PFSK-1 (cell line): ENCODE data around the gene HDAC11.

Source experiments
- FOXP2 ChIP-seq: optimal IDR thresholded peaks from 2 replicates; pipeline ENCODE3; 2011; ENCODE audit warnings: borderline replicate concordance, control low read depth, inconsistent platforms; ENCODE audit not compliant: insufficient read depth; ENCODE audit errors: extremely low read length, extremely low read depth
- POLR2AphosphoS5 ChIP-seq: IDR thresholded peaks from 2 replicates; pipeline ENCODE4 v1.6.1; 2012; ENCODE audit warnings: low read depth, mild to moderate bottlenecking, control low read depth, low read length, moderate library complexity
- SIN3A ChIP-seq: IDR thresholded peaks from 2 replicates; pipeline ENCODE4 v1.6.1; 2012; ENCODE audit warnings: mild to moderate bottlenecking, low read length, moderate library complexity, borderline replicate concordance; ENCODE audit not compliant: insufficient read depth
- TAF1 ChIP-seq: IDR thresholded peaks from 2 replicates; pipeline ENCODE4 v1.6.1; 2012; ENCODE audit warnings: low read length, control low read depth, borderline replicate concordance; ENCODE audit not compliant: insufficient read depth
- TF ChIP-seq, protein P1 (sequence below), 2 experiments: IDR thresholded peaks; 2 replicates each; pipeline versions ENCODE4 v1.6.1 to v1.8.0; 2011 to 2012; ENCODE audit warnings: low read depth in 2 of 2, low read length in 2 of 2, control low read depth in 1 of 2, inconsistent platforms in 1 of 2, mild to moderate bottlenecking in 1 of 2, moderate library complexity in 1 of 2; ENCODE audit not compliant: insufficient read depth in 1 of 2

HDAC11 gene

DNA sequence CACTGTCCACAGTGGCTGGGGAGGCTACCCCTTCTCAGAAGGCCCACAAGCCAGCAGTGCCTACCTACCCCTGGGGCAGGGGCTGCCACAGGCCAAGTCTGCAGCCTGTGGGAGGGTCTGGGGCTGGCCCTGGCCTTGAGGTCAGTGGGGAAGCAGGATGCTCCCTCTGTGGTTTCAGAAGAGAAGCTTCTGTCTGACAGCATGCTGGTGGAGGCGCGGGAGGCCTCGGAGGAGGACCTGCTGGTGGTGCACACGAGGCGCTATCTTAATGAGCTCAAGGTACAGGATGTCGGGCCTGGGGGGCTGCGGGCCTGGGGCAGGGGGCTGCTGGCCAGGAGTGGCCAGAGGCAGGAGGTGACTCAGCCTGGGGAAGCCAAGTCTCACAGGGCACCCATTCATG is 3.2 kb downstream of the HDAC11 start:
- TF ChIP-seq, protein P1, sequence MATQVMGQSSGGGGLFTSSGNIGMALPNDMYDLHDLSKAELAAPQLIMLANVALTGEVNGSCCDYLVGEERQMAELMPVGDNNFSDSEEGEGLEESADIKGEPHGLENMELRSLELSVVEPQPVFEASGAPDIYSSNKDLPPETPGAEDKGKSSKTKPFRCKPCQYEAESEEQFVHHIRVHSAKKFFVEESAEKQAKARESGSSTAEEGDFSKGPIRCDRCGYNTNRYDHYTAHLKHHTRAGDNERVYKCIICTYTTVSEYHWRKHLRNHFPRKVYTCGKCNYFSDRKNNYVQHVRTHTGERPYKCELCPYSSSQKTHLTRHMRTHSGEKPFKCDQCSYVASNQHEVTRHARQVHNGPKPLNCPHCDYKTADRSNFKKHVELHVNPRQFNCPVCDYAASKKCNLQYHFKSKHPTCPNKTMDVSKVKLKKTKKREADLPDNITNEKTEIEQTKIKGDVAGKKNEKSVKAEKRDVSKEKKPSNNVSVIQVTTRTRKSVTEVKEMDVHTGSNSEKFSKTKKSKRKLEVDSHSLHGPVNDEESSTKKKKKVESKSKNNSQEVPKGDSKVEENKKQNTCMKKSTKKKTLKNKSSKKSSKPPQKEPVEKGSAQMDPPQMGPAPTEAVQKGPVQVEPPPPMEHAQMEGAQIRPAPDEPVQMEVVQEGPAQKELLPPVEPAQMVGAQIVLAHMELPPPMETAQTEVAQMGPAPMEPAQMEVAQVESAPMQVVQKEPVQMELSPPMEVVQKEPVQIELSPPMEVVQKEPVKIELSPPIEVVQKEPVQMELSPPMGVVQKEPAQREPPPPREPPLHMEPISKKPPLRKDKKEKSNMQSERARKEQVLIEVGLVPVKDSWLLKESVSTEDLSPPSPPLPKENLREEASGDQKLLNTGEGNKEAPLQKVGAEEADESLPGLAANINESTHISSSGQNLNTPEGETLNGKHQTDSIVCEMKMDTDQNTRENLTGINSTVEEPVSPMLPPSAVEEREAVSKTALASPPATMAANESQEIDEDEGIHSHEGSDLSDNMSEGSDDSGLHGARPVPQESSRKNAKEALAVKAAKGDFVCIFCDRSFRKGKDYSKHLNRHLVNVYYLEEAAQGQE (IDR thresholded peaks at IDR 0.05; ENCODE audit: insufficient read depth in 1 of 2, low read depth in 2 of 2, low read length in 2 of 2) = no peak
- TF ChIP-seq FOXP2 (no peak), TAF1 (no peak), POLR2AphosphoS5 (no peak), SIN3A (no peak)

DNA sequence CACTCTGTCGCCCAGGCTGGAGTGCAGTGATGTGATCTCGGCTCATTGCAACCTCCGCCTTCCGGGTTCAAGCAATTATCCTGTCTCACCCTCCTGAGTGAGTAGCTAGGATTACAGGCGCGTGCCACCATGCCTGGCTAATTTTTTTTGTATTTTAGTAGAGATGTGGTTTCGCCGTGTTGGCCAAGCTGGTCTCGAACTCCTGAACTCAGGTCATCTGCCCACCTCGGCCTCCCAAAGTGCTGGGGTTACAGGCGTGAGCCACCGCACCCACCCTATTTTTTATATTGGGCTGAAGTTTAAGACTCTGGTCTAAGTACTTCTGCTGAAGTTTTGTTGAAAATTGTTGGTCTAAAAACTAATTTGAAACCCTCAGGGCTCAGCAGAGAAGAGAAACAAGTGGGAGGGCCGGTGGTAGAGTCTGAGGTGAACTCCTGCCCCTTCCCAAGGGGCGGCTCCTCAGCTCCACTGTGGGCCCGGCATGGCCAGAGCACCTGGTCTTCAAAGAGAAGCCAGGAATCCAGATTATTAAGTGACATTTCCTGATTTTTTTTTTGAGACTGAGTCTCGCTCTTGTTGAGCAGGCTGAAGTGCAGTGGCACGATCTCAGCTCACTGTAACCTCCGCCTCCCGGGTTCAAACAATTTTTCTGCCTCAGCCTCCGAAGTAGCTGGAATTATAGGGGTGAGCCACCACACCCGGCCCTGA is 4.0 kb downstream of the HDAC11 start:
- TF ChIP-seq, protein P1 (IDR thresholded peaks at IDR 0.05; ENCODE audit: insufficient read depth in 1 of 2, low read depth in 2 of 2, low read length in 2 of 2) = no peak

GRCh38 chr3:13484851-13485590 is 4.9 kb downstream of the HDAC11 start:
- TF ChIP-seq SIN3A = no peak
- no peak for TF ChIP-seq TAF1
- TF ChIP-seq, protein P1 (IDR thresholded peaks at IDR 0.05; ENCODE audit: insufficient read depth in 1 of 2, low read depth in 2 of 2, low read length in 2 of 2) = no peak

GRCh38 chr3:13487403-13487802 is 7.3 kb downstream of the HDAC11 start:
- TF ChIP-seq FOXP2 = no peak
- no peak for TF ChIP-seq POLR2AphosphoS5
- TF ChIP-seq SIN3A = no peak
- TF ChIP-seq, protein P1 (IDR thresholded peaks at IDR 0.05; ENCODE audit: insufficient read depth in 1 of 2, low read depth in 2 of 2, low read length in 2 of 2) = no peak
- TF ChIP-seq TAF1 = no peak
